ENCODE results near the gene BBX. TPM values are rescaled to one million over a fixed set of nuclear protein-coding genes. Genes with fewer than 3 reads are reported as not detected.
A peak's percentile ranks its signal among the peaks of the same experiment; 100 is the strongest.
"Not testable (repeated sequence)": the region's sequence is repeated elsewhere in the genome, so short reads cannot be mapped to it uniquely, and the experiment has no call there.

BBX gene
- total RNA-seq, 3 donors from 2014 or later, result 37.1 to 42.8 (median 39.0) TPM

- DNase-seq (no peak), ATAC-seq (no peak)
- Mint-ChIP-seq H3K27me3 (ENCODE audit: low read depth) (no peaks in the 10 kb centered on the region), H3K36me3 (ENCODE audit: insufficient read depth) (no peaks in the 10 kb centered on the region), H3K4me1 (ENCODE audit: low read depth) (peaks cover 37% of the 10 kb centered on the region), H3K4me3 (no peak overlapping the region), H3K9me3 (no peaks in the 10 kb centered on the region)
Observed at GRCh38 chr3:107682580-107682979, 159.8 kb downstream of the BBX start.

- Mint-ChIP-seq H3K36me3 (ENCODE audit: insufficient read depth) (no peaks in the 10 kb centered on the region), H3K4me3 (no peak overlapping the region), H3K27me3 (ENCODE audit: low read depth) (no peaks in the 10 kb centered on the region), H3K4me1 (ENCODE audit: low read depth) (peaks cover 37% of the 10 kb centered on the region), H3K9me3 (no peaks in the 10 kb centered on the region)
- DNase-seq (no peak), ATAC-seq (no peak)
Observed at GRCh38 chr3:107683447-107683846, 160.7 kb downstream of the BBX start.

- ATAC-seq, result peak in 1 of 2 donors; percentile 46
- H3K4me1 Mint-ChIP-seq (ENCODE audit: low read depth), result peaks cover 37% of the 10 kb centered on the region
- H3K9me3 Mint-ChIP-seq, result no peaks in the 10 kb centered on the region
- no peak for DNase-seq
- no peaks in the 10 kb centered on the region for H3K36me3 Mint-ChIP-seq (ENCODE audit: insufficient read depth)
- no peaks in the 10 kb centered on the region for H3K27me3 Mint-ChIP-seq (ENCODE audit: low read depth)
- H3K4me3 Mint-ChIP-seq, result peak overlapping the region; percentile 3
Observed at GRCh38 chr3:107684431-107684925, 161.7 kb downstream of the BBX start.

GRCh38 chr3:107685383-107685782, 162.6 kb downstream of the BBX start:
- H3K9me3 Mint-ChIP-seq, result no peaks in the 10 kb centered on the region
- DNase-seq, result no peak
- H3K36me3 Mint-ChIP-seq (ENCODE audit: insufficient read depth), result no peaks in the 10 kb centered on the region
- H3K27me3 Mint-ChIP-seq (ENCODE audit: low read depth), result no peaks in the 10 kb centered on the region
- H3K4me1 Mint-ChIP-seq (ENCODE audit: low read depth), result peaks cover 38% of the 10 kb centered on the region
- no peak overlapping the region for H3K4me3 Mint-ChIP-seq
- no peak for ATAC-seq

GRCh38 chr3:107687056-107687581, 164.4 kb downstream of the BBX start:
- no peaks in the 10 kb centered on the region for H3K9me3 Mint-ChIP-seq
- H3K36me3 Mint-ChIP-seq (ENCODE audit: insufficient read depth), result no peaks in the 10 kb centered on the region
- H3K27me3 Mint-ChIP-seq (ENCODE audit: low read depth), result no peaks in the 10 kb centered on the region
- H3K4me1 Mint-ChIP-seq (ENCODE audit: low read depth), result peaks cover 36% of the 10 kb centered on the region
- DNase-seq (no peak), ATAC-seq (no peak)
- no peak overlapping the region for H3K4me3 Mint-ChIP-seq

- Mint-ChIP-seq H3K4me1 (ENCODE audit: low read depth) (peaks cover 23% of the 10 kb centered on the region), H3K9me3 (no peaks in the 10 kb centered on the region), H3K27me3 (ENCODE audit: low read depth) (no peaks in the 10 kb centered on the region), H3K36me3 (ENCODE audit: insufficient read depth) (no peaks in the 10 kb centered on the region), H3K4me3 (no peak overlapping the region)
- ATAC-seq, result no peak
- no peak for DNase-seq
Observed at GRCh38 chr3:107689355-107689754, 166.6 kb downstream of the BBX start.

- Mint-ChIP-seq H3K4me1 (ENCODE audit: low read depth) (peaks cover 10% of the 10 kb centered on the region), H3K4me3 (no peak overlapping the region), H3K36me3 (ENCODE audit: insufficient read depth) (no peaks in the 10 kb centered on the region), H3K9me3 (no peaks in the 10 kb centered on the region), H3K27me3 (ENCODE audit: low read depth) (no peaks in the 10 kb centered on the region)
- no peak for DNase-seq
- peak; percentile 63 to 70 for ATAC-seq
Observed at GRCh38 chr3:107690522-107691138, 167.9 kb downstream of the BBX start.

- not testable (repeated sequence) for ATAC-seq; H3K4me3 Mint-ChIP-seq; H3K4me1 Mint-ChIP-seq (ENCODE audit: low read depth); H3K27me3 Mint-ChIP-seq (ENCODE audit: low read depth); H3K9me3 Mint-ChIP-seq; DNase-seq; H3K36me3 Mint-ChIP-seq (ENCODE audit: insufficient read depth)
Observed at GRCh38 chr3:107691984-107692383, 169.2 kb downstream of the BBX start.

GRCh38 chr3:107697348-107697747, 174.6 kb downstream of the BBX start:
- peak overlapping the region; percentile 73 for H3K4me3 Mint-ChIP-seq
- not testable (repeated sequence) for ATAC-seq; H3K9me3 Mint-ChIP-seq; DNase-seq; H3K36me3 Mint-ChIP-seq (ENCODE audit: insufficient read depth); H3K27me3 Mint-ChIP-seq (ENCODE audit: low read depth)
- H3K4me1 Mint-ChIP-seq (ENCODE audit: low read depth), result peaks cover 18% of the 10 kb centered on the region

GRCh38 chr3:107697855-107698254, 175.1 kb downstream of the BBX start:
- ATAC-seq; H3K9me3 Mint-ChIP-seq; H3K36me3 Mint-ChIP-seq (ENCODE audit: insufficient read depth); DNase-seq; H3K27me3 Mint-ChIP-seq (ENCODE audit: low read depth): not testable (repeated sequence)
- Mint-ChIP-seq H3K4me3 (peak overlapping the region; percentile 73), H3K4me1 (ENCODE audit: low read depth) (peaks cover 23% of the 10 kb centered on the region)

GRCh38 chr3:107699682-107700081, 176.9 kb downstream of the BBX start:
- H3K4me1 Mint-ChIP-seq (ENCODE audit: low read depth), result peaks cover 28% of the 10 kb centered on the region
- peaks cover 7% of the 10 kb centered on the region for H3K36me3 Mint-ChIP-seq (ENCODE audit: insufficient read depth)

GRCh38 chr3:107701299-107701698, 178.5 kb downstream of the BBX start:
- DNase-seq (no peak), ATAC-seq (no peak)
- Mint-ChIP-seq H3K27me3 (ENCODE audit: low read depth) (no peaks in the 10 kb centered on the region), H3K4me1 (ENCODE audit: low read depth) (peaks cover 30% of the 10 kb centered on the region), H3K4me3 (no peak overlapping the region), H3K36me3 (ENCODE audit: insufficient read depth) (peaks cover 9% of the 10 kb centered on the region), H3K9me3 (no peaks in the 10 kb centered on the region)

More at GRCh38 chr3:107699682-107700081, 176.9 kb downstream of the BBX start:
- H3K9me3 Mint-ChIP-seq, result no peaks in the 10 kb centered on the region
- DNase-seq (no peak), ATAC-seq (no peak)
- no peaks in the 10 kb centered on the region for H3K27me3 Mint-ChIP-seq (ENCODE audit: low read depth)
- H3K4me3 Mint-ChIP-seq, result no peak overlapping the region

- Mint-ChIP-seq H3K27me3 (ENCODE audit: low read depth) (no peaks in the 10 kb centered on the region), H3K4me3 (no peak overlapping the region), H3K36me3 (ENCODE audit: insufficient read depth) (peaks cover 9% of the 10 kb centered on the region), H3K4me1 (ENCODE audit: low read depth) (peaks cover 22% of the 10 kb centered on the region), H3K9me3 (no peaks in the 10 kb centered on the region)
- DNase-seq (no peak), ATAC-seq (no peak)
Observed at GRCh38 chr3:107704477-107704876, 181.7 kb downstream of the BBX start.

- no peak for DNase-seq
- H3K27me3 Mint-ChIP-seq (ENCODE audit: low read depth), result no peaks in the 10 kb centered on the region
- no peaks in the 10 kb centered on the region for H3K9me3 Mint-ChIP-seq
- no peak for ATAC-seq
- H3K4me3 Mint-ChIP-seq, result no peak overlapping the region
- H3K36me3 Mint-ChIP-seq (ENCODE audit: insufficient read depth), result peaks cover 10% of the 10 kb centered on the region
- peaks cover 17% of the 10 kb centered on the region for H3K4me1 Mint-ChIP-seq (ENCODE audit: low read depth)
Observed at GRCh38 chr3:107705046-107705445, 182.3 kb downstream of the BBX start.

- ATAC-seq (no peak), DNase-seq (no peak)
- H3K4me3 Mint-ChIP-seq, result no peak overlapping the region
- peaks cover 30% of the 10 kb centered on the region for H3K36me3 Mint-ChIP-seq (ENCODE audit: insufficient read depth)
- no peaks in the 10 kb centered on the region for H3K27me3 Mint-ChIP-seq (ENCODE audit: low read depth)
- H3K4me1 Mint-ChIP-seq (ENCODE audit: low read depth), result peaks cover 2% of the 10 kb centered on the region
- H3K9me3 Mint-ChIP-seq, result no peaks in the 10 kb centered on the region
Observed at GRCh38 chr3:107710851-107711250, 188.1 kb downstream of the BBX start.
